Activated B cell treated with CpG ODN at 0.5 μM for 24 hours (primary cell): Measurements from ENCODE around the gene RAPGEF1. TPM values are rescaled to one million over a fixed set of nuclear protein-coding genes. Genes with fewer than 3 reads are reported as not detected.

Experiments
- ATAC-seq: fragments of 200-7000 bp; cut with Tn5 transposase; one replicate; pipeline ENCODE4 v1.10.0; 2021; ENCODE audit warnings: low read depth, mild to moderate bottlenecking, moderate library complexity
- CTCF ChIA-PET: fragments of 350-600 bp; sonication (Branson Sonifier 250); formaldehyde crosslinking; loops from one replicate; lab custom pipeline; 2021; ENCODE audit warnings: antibody characterized with exemption; lab: Charles Lee
- POLR2A ChIA-PET: fragments of 350-600 bp; sonication (Branson Sonifier 250); formaldehyde crosslinking; loops from one replicate; lab custom pipeline; 2021; ENCODE audit warnings: antibody characterized with exemption; lab: Charles Lee
- DNase-seq: peaks from one replicate; pipeline ENCODE4 v3.0.0; 2022
- H3K27ac Mint-ChIP-seq: one replicate; pipeline ENCODE4 v1.8.0; 2020; ENCODE audit warnings: mixed read lengths
- H3K27me3 Mint-ChIP-seq: one replicate; pipeline ENCODE4 v1.8.0; 2021; ENCODE audit warnings: mixed read lengths
- H3K36me3 Mint-ChIP-seq: one replicate; pipeline ENCODE4 v1.8.0; 2021; ENCODE audit warnings: low read depth, mixed read lengths
- H3K4me1 Mint-ChIP-seq: one replicate; pipeline ENCODE4 v1.8.0; 2021; ENCODE audit warnings: mixed read lengths
- H3K4me3 Mint-ChIP-seq: one replicate; pipeline ENCODE4 v1.8.0; 2020; ENCODE audit warnings: mild to moderate bottlenecking, mixed read lengths
- H3K9me3 Mint-ChIP-seq: one replicate; pipeline ENCODE4 v1.8.0; 2020; ENCODE audit warnings: mixed read lengths
- CTCF ChIP-seq: fragments of 200-600 bp; IDR thresholded peaks from one replicate; pipeline ENCODE4 v1.8.0; 2022; ENCODE audit warnings: antibody characterized with exemption, mild to moderate bottlenecking
- intact Hi-C: fragments of 100-400 bp; cut with micrococcal nuclease; formaldehyde crosslinking; loops from one replicate; pipeline ENCODE4 v1.15.1; 2024
- total RNA-seq: library from RNA; stranded (reverse); gene quantifications from 2 replicates; pipeline ENCODE4 v1.2.3, GENCODE V29; 2022

The RAPGEF1 gene
- total RNA-seq, 1 donor from 2014 or later, result 318 TPM

- H3K27me3 Mint-ChIP-seq, result no peaks in the 10 kb centered on the region
- H3K4me1 Mint-ChIP-seq, result no peaks in the 10 kb centered on the region
- CTCF ChIA-PET, result no interaction called here
Measured at GRCh38 chr9:131562032-131562959, 177.6 kb downstream of the RAPGEF1 start.

GRCh38 chr9:131559421-131560000 lies 180.4 kb downstream of the RAPGEF1 start:
- Mint-ChIP-seq H3K4me3 (no peak overlapping the region), H3K27ac (no peak overlapping the region), H3K9me3 (peaks cover 2% of the 10 kb centered on the region), H3K4me1 (no peaks in the 10 kb centered on the region), H3K27me3 (peaks cover 15% of the 10 kb centered on the region), H3K36me3 (peaks cover 2% of the 10 kb centered on the region)
- ChIA-PET CTCF (interaction anchor here (0.6 kb wide), 1 partner anchor 186 kb away, joined by 3 read pairs; no protein-coding TSS in a partner anchor), POLR2A (interaction anchor here (0.6 to 0.8 kb wide), 2 partner anchors 21 to 73 kb away, joined by 3 read pairs; no protein-coding TSS in a partner anchor)
- TF ChIP-seq CTCF, result no peak
- no peak for ATAC-seq
- intact Hi-C loops, result no loop called here
- no peak for DNase-seq

More at GRCh38 chr9:131562032-131562959, 177.6 kb downstream of the RAPGEF1 start:
- intact Hi-C loops, result no loop called here
- ATAC-seq, result no peak
- Mint-ChIP-seq H3K4me3 (no peak overlapping the region), H3K36me3 (peaks cover 9% of the 10 kb centered on the region), H3K27ac (no peak overlapping the region), H3K9me3 (peaks cover 2% of the 10 kb centered on the region)
- DNase-seq, result no peak
- no peak for TF ChIP-seq CTCF
- POLR2A ChIA-PET, result no interaction called here

GRCh38 chr9:131557855-131558548 lies 181.9 kb downstream of the RAPGEF1 start:
- DNase-seq, result no peak
- no peak for TF ChIP-seq CTCF
- no peak overlapping the region for H3K27ac Mint-ChIP-seq
- ChIA-PET POLR2A (no interaction called here), CTCF (no interaction called here)
- H3K4me3 Mint-ChIP-seq, result no peak overlapping the region
- peaks cover 2% of the 10 kb centered on the region for H3K9me3 Mint-ChIP-seq
- no peaks in the 10 kb centered on the region for H3K4me1 Mint-ChIP-seq
- peaks cover 23% of the 10 kb centered on the region for H3K27me3 Mint-ChIP-seq
- intact Hi-C loops, result no loop called here
- no peak for ATAC-seq
- H3K36me3 Mint-ChIP-seq, result peaks cover 2% of the 10 kb centered on the region

GRCh38 chr9:131555841-131556673 lies 183.8 kb downstream of the RAPGEF1 start:
- peaks cover 2% of the 10 kb centered on the region for H3K9me3 Mint-ChIP-seq
- ATAC-seq (no peak), DNase-seq (no peak)
- no peak for TF ChIP-seq CTCF
- H3K4me3 Mint-ChIP-seq, result no peak overlapping the region
- intact Hi-C loops, result no loop called here
- ChIA-PET CTCF (no interaction called here), POLR2A (no interaction called here)
- no peaks in the 10 kb centered on the region for H3K4me1 Mint-ChIP-seq
- H3K27ac Mint-ChIP-seq, result no peak overlapping the region
- no peaks in the 10 kb centered on the region for H3K36me3 Mint-ChIP-seq
- H3K27me3 Mint-ChIP-seq, result peaks cover 36% of the 10 kb centered on the region
